Stimulated activated CD8-positive, alpha-beta memory T cell treated with anti-CD3 and anti-CD28 coated beads, Interleukin-15, amount 100 ng/mL, for 1 hour (primary cell): Measurements from ENCODE around the gene MST1.

Source experiments
- DNase-seq: peaks from one replicate; pipeline ENCODE4 v3.0.0-alpha.2; 2020; ENCODE audit warnings: low read depth

The MST1 gene

DNA sequence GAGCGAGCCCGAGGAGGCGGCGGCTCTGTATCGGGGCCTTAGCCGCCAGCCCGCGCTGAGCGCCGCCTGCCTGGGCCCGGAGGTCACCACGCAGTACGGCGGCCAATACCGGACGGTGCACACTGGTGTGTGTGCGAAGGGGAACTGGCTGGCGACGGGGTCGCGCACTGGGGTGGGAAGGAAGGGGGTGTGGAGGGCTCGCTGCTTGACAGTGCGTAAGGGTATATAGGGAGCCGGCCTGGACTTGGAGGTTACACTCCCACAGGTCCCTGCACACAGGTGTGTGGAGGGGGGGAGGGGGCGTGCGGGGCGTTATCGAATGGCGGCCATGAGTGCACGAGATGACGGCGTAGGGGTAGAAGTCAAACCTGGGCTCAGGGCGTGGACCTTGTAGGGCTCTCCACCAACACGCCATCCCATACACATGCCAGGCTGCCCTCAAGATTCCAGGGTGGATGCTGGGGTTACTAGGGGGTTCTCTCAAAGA, 14.7 kb downstream of the MST1 start:
- DNase-seq = no peak

- DNase-seq = peak; percentile 92
Measured at GRCh38 chr3:49673715-49674496, 15.4 kb downstream of the MST1 start, which contains the start of gene APEH. Gene APEH (plus strand): TSS chr3:49674351. CDS start chr3:49674402, 51 bp downstream.

GRCh38 chr3:49673121-49673714, 16.1 kb downstream of the MST1 start:
- DNase-seq = no peak

DNA sequence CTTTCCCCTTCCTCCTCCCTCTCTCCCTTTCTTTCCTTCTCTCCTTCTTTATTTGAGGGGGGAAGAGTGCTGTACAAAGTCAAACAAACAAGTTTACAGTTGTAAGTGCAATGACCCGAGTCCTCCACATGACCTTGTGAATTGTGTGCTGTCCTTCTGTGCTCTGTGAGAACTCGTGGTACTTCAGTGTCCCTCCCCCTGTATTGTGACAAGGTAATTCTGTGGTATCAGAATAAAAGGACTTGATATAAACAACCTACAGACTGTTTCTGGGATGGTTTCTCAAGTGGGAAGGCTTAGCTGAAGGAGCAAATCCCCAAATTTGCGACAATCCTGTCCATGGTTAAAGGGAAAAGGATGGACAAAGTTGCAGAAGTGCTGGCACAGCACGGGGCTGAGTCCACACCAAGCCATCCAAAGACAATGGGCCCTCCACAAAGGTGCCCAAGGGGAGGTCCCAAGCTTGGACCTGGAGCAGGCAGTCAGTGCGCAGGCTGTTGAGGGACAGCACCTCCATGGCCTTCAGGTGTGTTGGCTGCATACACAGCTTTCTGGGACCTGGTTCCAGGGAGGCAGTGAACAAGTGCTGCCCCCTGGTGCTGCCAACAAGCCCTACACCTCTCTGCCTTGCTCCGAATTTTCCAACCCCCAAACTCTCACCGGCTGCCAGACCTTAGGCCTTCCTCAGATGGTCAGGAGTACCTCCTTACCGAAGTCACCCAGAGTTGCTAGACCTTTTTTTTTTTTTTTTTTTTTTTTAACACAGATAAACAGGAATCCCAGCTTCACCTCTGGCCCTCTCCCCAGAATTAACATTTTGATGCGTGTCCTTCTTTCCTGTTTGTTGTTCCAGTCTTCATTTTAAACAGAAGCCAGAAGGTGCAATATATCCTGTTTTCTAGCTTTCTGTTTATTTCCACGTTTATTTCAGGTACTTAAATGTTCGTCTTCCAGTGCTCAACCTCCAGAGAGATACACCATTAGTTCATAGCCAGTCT, 17.7 kb downstream of the MST1 start:
- peak; percentile 57 for DNase-seq

- no peak for DNase-seq
Measured at GRCh38 chr3:49670940-49671290, 18.4 kb downstream of the MST1 start.

DNA sequence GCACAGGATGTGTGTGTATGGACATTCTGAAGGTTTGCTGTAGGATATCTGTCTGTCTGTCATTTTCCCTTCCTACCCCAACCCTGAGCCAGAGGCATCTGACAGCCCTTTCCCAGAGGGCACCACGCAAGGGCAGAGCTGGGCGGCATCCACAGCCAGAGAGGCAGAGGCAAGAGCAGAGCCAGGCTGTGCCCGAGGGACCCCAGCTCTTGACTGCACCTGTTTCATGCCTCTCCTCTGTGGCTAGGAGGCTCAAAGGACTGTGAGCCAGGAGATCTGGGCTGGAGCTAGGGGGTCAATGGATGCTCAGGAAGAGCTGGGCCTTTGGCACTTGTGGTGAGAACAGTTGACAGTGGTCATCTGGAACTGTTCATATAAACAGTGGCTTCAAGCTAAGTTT, 19.9 kb downstream of the MST1 start:
- DNase-seq = no peak

- no peak for DNase-seq
Measured at GRCh38 chr3:49668861-49669260, 20.4 kb downstream of the MST1 start.

DNA sequence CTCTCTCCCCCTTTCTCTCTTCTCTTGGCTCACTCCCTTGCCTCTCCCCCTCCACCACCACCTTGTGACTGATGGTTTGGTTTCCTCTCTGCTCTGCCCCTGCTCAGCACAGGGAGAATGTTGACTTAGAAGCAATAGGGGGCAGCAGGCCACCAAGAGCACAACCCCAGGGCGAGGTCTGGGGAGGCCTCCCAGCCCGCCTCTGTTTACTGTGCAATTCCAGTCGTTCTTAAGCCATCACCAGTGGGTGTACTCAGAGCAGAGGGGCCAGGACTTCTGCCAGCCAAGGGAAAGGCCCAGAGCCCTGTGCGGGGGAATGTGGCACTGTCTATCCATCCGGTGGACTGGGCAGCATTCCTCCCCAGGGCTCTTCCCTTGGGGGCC, 20.9 kb downstream of the MST1 start:
- DNase-seq = no peak

DNA sequence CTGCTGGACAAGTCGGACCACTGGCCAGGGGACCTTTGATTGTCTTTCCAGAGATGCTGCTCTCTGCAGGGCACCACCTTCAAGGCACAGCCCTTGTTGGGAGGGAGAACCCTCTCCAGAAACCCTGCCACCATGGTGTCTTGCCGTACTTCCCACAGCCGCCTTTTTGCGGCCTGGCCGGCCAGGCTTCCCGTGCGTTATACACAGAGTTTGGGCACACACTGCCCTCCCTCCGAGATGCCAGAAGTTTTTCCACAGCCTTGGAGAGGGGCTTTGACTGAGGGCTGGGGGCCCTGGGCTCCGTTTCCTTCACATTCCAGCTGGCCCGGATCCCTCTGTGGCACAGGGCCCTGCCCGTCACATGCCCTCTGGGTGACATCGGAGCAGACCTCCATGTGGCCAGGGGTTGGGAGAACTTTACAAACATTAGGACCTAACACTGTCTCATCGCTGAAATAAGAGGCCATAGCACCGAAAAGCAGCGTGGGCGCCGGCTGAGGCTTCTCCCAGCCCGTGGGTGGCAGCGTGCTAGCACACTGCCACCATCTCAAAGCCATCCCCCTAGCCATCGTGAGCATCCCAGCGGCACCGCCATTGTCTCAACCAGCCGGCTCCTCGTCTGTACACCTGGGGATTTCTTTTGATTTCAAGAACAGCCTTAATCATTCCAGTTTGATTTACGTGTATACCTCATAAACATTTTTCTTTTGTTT, 21.4 kb downstream of the MST1 start:
- no peak for DNase-seq

DNA sequence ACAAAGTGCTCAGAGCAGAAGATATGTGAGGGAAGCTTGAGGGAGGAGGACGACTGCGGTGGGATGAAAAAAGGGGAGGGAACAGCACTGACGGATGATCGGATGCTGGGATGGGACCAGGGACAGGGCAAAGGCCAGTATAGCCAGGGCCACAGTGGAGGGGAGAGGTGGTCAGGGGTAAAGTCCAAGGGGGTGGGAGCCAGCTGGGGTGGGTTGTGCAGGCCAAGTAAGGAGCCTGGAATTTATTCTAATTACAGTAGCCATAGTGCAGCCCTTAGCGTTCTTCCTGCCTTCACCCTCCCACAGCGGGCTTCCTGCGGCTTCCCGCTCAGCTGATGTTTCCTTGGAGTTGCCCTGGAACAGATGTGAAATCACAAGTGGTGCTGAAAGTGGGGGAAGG, 22.7 kb downstream of the MST1 start:
- no peak for DNase-seq

GRCh38 chr3:49665822-49666519, 23.3 kb downstream of the MST1 start:
- DNase-seq = no peak

DNA sequence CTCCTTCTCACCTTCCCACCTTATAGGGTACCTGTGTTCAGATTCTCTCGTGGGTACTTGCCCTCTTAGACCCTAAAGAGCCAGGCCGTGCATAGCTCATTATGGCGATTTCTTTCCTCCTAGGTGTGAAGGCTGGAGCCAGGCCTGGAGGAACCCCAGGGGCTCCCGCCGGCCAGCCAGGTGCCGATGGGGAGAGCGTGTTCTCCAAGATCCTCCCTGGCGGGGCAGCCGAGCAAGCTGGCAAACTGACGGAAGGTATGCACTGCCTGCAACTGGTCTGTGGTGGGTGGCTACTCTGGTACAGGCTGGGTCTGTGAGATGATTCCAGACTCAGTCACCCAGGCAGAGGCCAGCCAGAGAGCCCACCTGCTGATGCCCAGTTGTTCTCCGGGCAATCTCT, 25.0 kb downstream of the MST1 start:
- DNase-seq = no peak

DNA sequence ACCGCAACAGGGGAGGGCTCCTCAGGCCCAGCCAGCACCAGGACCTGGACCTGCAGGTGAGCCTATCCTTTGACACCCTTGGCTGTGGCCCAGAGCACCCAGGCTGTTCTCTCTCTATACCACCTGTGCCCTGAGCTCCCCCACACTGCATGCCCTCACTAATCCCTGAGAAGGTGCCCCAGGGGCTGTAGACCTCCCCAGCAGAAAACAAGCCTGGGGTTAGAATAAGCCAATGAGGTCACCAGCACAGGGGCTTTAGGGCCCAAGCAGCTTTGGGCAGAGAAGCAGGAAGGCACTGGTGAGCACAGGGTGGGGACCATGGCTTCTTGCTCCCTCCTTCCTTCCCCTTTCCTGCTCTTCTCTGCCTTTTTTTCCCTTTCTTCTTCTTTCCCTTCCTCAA, 25.4 kb downstream of the MST1 start:
- DNase-seq = no peak

GRCh38 chr3:49662720-49663413, 26.4 kb downstream of the MST1 start:
- no peak for DNase-seq

DNA sequence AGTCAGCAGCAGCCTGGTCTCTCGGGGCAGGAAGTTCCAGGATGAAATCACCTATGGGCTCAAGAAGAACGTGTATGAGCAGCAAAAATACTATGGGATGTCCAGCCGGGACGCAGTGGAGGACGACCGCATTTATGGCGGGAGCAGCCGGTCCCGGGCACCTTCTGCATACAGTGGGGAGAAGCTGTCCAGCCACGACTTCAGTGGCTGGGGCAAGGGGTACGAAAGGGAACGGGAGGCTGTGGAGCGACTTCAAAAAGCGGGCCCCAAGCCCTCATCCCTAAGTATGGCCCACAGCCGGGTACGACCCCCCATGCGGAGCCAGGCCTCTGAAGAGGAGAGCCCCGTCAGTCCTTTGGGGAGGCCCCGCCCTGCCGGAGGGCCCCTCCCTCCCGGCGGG, 27.3 kb downstream of the MST1 start:
- DNase-seq = no peak

DNA sequence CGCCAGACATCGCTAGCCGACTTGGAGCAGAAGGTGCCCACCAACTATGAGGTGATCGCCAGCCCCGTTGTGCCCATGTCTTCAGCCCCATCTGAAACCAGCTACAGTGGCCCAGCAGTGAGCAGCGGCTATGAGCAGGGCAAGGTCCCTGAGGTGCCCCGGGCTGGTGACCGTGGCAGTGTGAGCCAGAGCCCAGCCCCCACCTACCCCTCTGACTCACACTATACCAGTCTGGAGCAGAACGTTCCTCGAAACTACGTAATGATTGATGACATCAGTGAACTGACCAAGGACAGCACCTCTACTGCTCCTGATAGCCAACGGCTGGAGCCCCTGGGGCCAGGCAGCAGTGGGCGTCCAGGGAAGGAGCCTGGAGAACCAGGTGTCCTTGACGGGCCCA, 28.0 kb downstream of the MST1 start:
- DNase-seq = no peak

DNA sequence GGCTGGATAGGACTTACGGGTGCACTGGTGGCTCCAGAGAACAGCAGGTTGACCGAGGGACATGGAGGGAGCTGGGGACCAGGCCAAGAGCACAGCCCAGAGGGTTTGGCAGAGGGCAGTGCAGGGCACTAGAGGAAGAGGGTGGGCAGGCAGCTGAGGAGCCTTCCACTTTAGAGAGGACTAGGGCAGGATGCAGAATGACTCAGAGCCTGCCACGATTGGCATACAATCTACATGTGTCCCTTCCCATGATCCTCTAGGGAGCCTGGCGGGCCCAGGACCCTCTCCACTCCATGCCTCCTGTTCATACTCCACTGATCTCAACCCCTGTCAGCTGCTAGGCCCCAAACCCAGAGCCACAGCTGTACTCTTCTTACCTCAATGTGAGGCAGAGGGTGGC, 29.5 kb downstream of the MST1 start:
- no peak for DNase-seq

DNA sequence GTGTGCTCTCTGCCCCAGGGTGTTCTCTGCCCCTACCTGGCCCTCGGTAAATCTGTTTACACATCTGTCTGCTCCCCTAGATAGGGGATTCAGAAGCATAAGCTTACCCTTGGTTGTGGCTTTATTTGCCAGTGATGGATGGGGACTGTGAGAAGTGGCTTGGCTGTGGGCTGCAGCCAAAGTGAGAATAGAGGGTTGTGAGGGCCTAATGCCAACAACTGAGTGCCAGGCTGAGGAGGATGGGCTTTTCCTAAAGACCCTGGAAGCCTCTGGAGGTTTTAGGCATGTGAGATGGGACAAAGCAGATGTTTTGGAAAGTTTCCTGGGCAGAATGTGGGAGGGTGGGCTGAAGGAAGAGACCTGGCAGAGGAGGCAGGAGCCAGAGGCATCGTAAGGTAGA, 30.6 kb downstream of the MST1 start:
- no peak for DNase-seq

GRCh38 chr3:49657208-49657915, 31.9 kb downstream of the MST1 start:
- no peak for DNase-seq

GRCh38 chr3:49656541-49657112, 32.6 kb downstream of the MST1 start:
- DNase-seq = no peak
